NCI-H2196 (cell line): ENCODE measurements around the gene CD1E.
"Not testable (repeated sequence)": the region's sequence is repeated elsewhere in the genome, so short reads cannot be mapped to it uniquely, and the experiment has no call there.

Experiments
- DNase-seq: peaks from one replicate; lab custom pipeline; 2025; ENCODE audit not compliant: unreplicated experiment; lab: John Stamatoyannopoulos, UW

Gene CD1E

GRCh38 chr1:158362482-158362881, 8.8 kb downstream of the CD1E start:
- DNase-seq, result no peak

GRCh38 chr1:158362941-158363340, 9.2 kb downstream of the CD1E start:
- DNase-seq, result no peak

GRCh38 chr1:158366783-158367182, 13.1 kb downstream of the CD1E start:
- no peak for DNase-seq

GRCh38 chr1:158371188-158371953, 17.7 kb downstream of the CD1E start:
- DNase-seq, result no peak

- DNase-seq, result not testable (repeated sequence)
Observed at GRCh38 chr1:158374101-158374500, 20.4 kb downstream of the CD1E start.

- no peak for DNase-seq
Observed at GRCh38 chr1:158374860-158375259, 21.2 kb downstream of the CD1E start.

- no peak for DNase-seq
Observed at GRCh38 chr1:158390331-158390730, 36.6 kb downstream of the CD1E start.

GRCh38 chr1:158391099-158391498, 37.4 kb downstream of the CD1E start:
- no peak for DNase-seq

- no peak for DNase-seq
Observed at GRCh38 chr1:158393476-158393875, 39.8 kb downstream of the CD1E start.

GRCh38 chr1:158396646-158397045, 43.0 kb downstream of the CD1E start:
- no peak for DNase-seq

GRCh38 chr1:158398818-158399514, 45.3 kb downstream of the CD1E start, which contains the start of gene OR10T2:
OR10T2 (minus strand) TSS chr1:158399466; CDS start chr1:158399466, 0 bp downstream.
- no peak for DNase-seq

- no peak for DNase-seq
Observed at GRCh38 chr1:158400871-158401270, 47.2 kb downstream of the CD1E start.

- DNase-seq, result no peak
Observed at GRCh38 chr1:158407092-158407491, 53.4 kb downstream of the CD1E start.
